ENCODE data around the gene C1orf226.
"Not testable (repeated sequence)": the region's sequence is repeated elsewhere in the genome, so short reads cannot be mapped to it uniquely, and the experiment has no call there.

The C1orf226 gene

DNA sequence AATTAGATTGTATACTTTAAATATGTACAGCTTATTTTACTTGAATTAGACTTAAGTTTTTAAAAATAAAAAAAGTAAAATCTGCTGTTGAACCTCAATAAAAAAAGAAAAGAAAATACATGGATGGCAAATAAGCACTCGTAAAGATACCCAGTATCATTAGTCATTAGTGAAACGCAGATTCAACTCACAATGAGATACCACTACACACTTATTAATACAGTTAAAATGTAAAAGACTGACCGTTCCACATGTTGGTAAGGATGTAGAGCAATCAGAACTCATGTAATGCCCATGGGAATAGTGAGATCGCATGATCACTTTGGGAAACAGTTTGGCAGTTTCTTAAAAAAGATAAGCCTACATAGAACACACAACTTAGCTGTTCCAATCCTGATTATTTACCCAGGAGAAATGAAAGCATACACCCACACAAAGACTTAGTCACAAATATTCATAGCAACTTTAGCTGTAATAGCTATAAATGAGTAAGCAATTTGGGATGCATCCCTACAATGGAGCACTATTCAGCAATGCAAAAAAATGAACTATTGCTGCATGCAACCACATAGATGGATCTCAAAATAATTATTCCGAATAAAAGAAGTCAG is 23.1 kb downstream of the C1orf226 start:
- DNase-seq (ENCODE audit: low read depth in 1 of 2, low spot score in 1 of 2), result no peak

DNA sequence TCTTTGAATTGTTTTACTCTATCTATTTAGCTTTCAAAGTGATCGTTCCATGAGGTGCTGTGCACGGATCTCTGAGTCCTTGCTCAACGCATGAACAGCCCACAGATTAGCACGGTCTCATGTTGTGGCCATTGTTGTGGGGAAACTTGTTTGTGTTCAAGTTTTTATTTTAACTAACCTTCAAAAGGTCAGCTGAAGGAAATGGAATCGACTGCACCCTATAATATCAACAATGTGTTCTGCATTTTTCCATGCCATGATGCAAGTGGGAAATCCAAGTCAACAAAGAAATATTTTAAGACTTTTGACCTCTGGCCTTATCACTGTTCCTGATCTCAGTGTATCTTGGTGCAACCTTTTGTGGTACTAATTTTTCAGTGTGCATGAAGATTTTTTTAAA is 24.3 kb downstream of the C1orf226 start:
- no peak for DNase-seq (ENCODE audit: low read depth in 1 of 2, low spot score in 1 of 2)

DNA sequence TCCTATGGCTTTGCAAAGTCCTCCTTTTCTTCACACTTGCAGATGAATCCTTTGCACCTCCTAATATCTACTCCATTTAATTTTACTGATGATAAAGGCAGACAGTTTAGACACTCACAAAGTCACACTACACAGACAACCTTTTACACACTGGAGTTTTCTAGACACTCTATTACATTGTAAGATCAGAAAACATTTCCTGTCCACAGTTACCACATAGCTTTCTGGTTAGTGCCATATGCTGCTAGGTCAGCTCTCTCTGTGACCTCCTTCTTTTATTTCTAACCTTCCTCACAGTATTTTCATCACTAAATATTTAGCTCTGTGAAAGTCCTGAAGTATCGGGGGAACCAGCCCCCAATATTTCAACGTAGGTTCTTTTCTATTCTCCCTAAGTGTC is 25.3 kb downstream of the C1orf226 start:
- DNase-seq (ENCODE audit: low read depth in 1 of 2, low spot score in 1 of 2), result no peak

DNA sequence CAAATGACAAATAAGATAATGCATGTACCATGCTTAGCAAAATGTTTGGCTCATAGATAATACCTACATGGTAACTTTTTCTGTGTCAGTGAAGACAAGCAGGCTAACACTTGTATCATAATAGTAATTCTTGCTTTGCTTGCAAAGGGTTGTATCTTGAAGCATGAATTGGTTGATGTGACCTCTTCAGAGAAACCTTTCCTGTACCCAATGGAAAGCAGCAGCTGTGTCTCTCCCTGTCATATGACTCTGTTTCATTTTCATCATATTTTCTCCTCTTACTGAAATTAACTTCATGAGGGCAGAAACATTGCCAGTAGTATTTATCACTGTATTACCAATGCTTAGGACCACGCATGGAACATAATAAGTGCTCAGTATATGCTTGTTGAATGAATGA is 26.0 kb downstream of the C1orf226 start:
- DNase-seq (ENCODE audit: low read depth in 1 of 2, low spot score in 1 of 2), result no peak

DNA sequence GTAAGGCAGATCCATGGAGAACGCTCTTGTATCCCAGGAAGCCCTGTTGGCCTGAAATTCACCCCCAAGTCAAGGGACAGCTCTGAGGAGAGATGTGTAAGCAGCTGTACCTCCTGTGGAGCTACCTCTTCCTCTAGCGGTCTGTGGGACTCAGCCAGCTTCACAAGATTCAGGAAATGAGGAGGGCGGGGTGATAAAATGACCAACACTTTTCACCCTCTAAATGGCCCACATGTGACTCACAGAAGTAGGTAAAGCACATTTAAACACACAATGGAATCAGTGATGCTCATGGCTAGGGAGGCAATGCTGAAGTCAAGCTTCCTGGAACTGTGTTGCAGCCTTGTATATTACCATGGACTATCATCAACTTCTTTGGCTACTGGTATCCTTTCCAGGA is 30.5 kb downstream of the C1orf226 start, which contains the start of gene SH2D1B:
TSS of gene SH2D1B (minus strand) at position 135 of the 400 bp plus-strand sequence. CDS start at position 15, 120 bp downstream.
- no peak for DNase-seq (ENCODE audit: low read depth in 1 of 2, low spot score in 1 of 2)

DNA sequence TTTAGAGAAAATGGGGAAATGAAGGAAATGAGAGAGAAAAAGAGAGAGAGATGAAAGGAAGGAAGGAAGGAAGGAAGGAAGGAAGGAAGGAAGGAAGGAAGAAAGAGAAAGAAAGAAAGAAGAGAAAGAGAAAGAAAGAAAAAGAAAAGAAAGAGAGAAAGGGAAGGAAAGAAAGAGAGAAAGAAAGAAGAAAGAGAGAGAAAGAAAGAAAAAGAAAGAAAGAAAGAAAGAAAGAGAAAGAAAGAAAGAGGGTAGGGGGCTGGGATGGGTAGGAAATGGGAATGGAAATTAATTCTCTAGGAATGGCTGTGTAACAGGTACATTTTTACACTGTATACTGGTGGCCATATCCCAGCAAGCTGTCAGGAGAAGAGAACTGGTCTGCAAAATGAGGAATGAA is 34.7 kb downstream of the C1orf226 start:
- no peak for DNase-seq (ENCODE audit: low read depth in 1 of 2, low spot score in 1 of 2)

DNA sequence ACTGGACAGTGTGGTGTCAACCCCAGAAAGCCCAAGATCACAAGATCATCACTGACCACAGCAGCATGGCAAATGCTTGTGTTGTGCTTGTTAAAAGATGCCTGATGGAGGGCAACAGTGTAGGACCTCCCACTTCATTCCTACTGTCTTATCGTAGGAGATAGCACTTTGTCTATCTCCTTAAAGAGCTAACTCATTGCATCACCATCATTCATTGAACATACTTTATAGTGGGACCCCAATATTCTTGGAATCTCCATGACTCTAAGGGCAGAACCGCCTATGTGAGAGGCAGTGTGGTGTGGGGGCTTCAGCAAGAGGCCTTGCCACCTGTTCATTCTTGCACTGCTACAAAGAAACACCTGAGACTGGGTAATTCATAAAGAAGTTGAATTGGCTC is 35.4 kb downstream of the C1orf226 start:
- no peak for DNase-seq (ENCODE audit: low read depth in 1 of 2, low spot score in 1 of 2)

DNA sequence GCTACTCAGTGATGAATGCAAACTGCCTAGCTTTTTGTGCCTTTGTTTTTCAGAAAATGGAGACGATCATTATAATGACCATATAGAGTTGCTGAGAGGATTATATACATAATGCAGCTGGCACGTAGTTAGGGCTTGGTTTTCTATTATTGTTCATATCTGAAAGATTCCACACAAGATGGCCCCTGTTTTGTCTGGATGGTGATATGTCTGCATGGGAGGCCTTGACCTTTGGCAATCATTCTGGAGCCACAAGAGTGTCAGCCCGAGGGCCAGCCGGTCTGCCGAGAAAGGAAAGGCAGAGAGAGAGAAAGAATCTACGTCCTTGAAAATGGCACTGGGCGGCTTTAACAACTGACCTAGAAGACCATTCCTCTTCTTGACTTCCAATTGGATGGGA is 36.1 kb downstream of the C1orf226 start:
- DNase-seq (ENCODE audit: low read depth in 1 of 2, low spot score in 1 of 2), result no peak

DNA sequence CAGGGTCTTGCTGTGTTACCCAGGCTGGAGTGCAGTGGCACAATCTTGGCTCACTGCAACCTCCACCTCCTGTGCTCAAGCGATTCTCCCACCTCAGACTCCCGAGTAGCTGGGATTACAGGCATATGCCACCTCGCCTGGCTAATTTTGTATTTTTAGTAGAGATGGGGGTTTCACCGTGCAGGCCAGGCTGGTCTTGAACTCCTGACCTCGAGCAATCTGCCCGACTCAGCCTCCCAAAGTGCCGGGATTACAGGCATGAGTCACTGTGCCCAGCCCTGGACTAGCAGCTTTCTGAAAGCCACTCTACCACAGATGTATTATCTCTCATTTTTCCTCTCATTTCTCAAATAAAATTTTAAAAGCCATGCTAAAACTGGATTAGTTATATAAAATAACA is 37.1 kb downstream of the C1orf226 start:
- DNase-seq (ENCODE audit: low read depth in 1 of 2, low spot score in 1 of 2), result not testable (repeated sequence)

DNA sequence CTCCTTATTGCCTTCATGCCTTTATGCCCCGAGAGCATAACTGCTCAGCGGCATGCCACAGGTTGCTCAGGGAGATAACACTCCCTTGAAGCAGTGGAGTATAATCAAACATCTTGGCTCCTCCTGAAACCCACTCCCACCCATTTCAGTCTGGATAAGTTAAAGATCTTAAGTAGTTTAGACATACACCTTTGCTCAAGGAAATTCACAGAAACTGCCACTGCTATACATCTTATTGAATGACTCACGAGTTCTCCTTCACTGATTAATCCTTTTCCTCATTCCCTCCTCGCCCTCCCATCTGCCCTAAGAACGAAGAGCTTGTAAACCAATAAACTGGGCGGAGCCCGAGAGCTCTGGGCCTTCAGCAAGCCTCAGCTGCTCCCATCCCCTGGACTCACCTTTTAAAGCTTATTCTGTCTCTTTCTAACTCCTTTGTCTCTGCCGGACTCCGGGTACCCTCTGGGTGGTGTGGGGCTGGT is 38.0 kb downstream of the C1orf226 start:
- DNase-seq (ENCODE audit: low read depth in 1 of 2, low spot score in 1 of 2), result not testable (repeated sequence)

DNA sequence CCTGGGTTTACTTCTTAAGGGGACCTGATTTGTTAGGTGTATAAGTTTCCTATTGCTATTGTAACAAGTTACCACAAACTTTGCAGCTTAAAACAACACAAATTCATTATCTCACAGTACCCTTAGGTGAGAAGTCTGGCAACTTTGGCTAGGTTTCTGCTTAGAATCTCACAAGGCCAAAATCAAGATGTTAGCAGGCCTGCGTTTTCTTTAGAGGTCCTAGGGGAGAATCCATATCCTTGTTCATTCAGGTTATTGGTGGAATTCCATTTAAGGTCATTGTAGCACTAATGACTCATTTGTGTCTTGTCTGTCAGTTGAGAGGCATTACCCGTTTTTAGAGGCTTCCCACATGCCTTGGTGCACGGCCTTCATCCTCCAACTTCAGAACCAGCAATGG is 38.6 kb downstream of the C1orf226 start:
- no peak for DNase-seq (ENCODE audit: low read depth in 1 of 2, low spot score in 1 of 2)

DNA sequence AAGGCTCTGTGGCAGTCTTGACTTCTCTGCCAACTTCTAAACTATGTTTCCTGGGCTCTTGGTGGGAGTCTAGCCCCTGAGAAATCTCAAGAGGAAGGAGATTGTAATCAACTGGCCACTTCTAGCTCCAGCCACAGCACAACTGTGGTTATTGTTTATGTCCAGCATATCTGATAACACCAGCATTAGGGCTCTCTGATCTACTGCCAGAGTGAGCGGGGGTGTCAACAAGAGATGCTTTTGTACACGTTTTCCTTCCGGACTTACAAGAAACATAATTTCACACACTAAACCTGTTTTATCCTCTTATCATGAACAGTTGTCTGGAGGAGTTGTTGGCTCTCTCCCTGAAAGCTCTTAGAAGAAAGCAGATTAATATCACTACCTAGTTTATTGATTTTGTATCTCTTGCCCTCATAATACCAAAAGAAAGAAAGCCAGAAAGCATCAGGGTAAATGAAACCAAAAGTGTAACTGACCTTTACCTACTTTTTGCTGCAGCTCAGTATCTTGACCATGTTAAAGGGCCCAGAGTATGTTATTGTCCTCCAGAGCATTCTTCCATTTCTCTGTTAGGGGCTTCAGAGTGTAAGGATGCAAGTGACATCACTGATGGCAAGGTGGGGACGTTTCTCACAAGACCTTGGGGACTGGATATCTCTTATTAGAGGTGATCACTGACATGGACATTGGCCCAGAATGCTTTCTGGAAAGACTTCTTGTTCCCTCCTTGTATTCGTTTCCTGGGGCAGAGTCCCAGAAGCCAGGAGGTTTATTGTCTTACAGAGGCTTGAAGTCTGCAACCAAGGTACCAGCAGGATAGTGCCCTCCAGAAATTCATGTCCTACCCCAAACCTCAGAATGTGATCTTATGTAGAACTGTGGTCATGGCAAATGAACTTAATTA is 40.0 kb downstream of the C1orf226 start:
- DNase-seq (ENCODE audit: low read depth in 1 of 2, low spot score in 1 of 2), result no peak

DNA sequence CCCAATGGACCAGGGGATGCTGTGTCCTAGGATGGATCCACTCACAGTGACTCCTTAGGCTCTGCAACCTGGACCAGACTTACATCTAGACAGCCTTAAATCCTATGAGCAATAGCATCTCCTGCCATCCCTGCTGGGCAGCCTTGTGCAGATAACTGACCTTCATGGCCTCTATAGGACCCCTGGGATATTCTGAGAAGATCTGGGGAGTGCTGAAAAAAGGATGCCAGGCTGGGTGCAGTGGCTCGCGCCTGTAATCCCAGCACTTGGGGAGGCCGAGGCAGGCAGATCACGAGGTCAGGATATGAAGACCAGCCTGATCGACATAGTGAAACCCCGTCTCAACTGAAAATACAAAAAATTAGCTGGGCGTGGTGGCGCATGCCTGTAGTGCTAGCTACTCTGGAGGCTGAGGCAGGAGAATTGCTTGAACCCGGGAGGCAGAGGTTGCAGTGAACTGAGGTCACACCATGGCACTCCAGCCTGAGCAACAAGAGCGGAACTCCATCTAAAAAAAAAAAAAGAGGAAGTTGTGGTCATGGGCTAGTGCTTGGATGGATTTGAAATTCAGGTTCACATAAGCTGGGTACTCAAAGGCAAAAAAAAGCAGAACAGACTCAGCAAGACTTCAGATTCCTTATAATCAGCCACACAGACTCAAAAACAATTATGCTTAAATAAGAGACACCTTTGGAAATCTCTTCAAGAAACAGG is 41.3 kb downstream of the C1orf226 start:
- no peak for DNase-seq (ENCODE audit: low read depth in 1 of 2, low spot score in 1 of 2)

DNA sequence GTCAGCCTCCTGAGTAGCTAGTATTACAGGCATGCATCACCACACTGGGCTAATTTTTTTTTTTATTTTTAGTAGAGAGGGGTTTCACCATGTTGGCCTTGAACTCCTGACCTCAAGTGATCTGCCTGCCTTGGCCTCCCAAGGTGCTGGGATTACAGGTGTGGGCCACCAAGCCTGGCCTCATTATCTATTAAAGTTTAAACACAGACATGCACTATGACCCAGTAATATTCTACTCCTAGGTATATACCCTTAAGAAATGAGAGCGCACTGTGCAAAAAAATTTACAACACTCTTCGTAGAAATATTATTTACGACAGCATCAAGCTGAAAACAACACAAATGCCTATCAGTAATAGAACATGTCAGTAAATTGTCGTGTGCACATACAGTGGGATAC is 49.1 kb downstream of the C1orf226 start:
- DNase-seq (ENCODE audit: low read depth in 1 of 2, low spot score in 1 of 2), result no peak

DNA sequence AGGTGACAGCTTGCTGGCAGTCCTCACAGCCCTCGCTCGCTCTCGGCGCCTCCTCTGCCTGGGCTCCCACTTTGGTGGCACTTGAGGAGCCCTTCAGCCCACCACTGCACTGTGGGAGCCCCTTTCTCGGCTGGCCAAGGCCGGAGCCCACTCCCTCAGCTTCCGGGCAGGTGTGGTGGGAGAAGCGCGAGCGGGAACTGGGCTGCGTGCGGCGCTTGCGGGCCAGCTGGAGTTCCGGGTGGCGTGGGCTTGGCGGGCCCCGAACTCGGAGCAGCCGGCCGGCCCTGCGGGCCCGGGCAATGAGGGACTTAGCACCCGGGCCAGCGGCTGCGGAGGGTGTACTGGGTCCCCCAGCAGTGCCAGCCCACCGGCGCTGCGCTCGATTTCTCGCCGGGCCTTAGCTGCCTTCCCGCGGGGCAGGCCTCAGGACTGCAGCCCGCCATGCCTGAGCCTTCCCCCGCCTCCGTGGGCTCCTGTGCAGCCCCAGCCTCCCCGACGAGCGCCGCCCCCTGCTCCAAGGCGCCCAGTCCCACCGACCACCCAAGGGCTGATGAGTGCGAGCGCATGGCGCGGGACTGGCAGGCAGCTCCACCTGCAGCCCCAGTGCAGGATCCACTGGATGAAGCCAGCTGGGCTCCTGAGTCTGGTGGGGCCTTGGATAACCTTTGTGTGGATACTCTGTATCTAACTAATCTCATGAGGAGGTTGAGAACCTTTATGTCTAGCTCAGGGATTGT is 51.6 kb downstream of the C1orf226 start:
- DNase-seq (ENCODE audit: low read depth in 1 of 2, low spot score in 1 of 2), result not testable (repeated sequence)

Measured in activated T-helper 1 cell treated with anti-CD3 and anti-CD28 coated beads, Interleukin-2, amount 50 U/mL, for 16 hours (primary cell).